GM12892 (cell line): Measurements from ENCODE around the gene CORO7.

Experiments used
- POLR2A ChIP-seq: IDR thresholded peaks from 2 replicates; pipeline ENCODE4 v1.6.1; 2011; ENCODE audit warnings: low read depth, low read length, control low read depth
- POLR2AphosphoS5 ChIP-seq: IDR thresholded peaks from 2 replicates; pipeline ENCODE4 v1.6.1; 2011; ENCODE audit warnings: low read depth, low read length, control low read depth

- TF ChIP-seq POLR2A, result no peak
- TF ChIP-seq POLR2AphosphoS5, result no peak
These were observed 17.8 kb upstream of the CORO7 start for GRCh38 chr16:4433914-4434787.
